H1 (cell line): ENCODE results near the gene MEF2B. TPM values are rescaled to one million over a fixed set of nuclear protein-coding genes. Genes with fewer than 3 reads are reported as not detected.
A peak's percentile ranks its signal among the peaks of the same experiment; 100 is the strongest.

Experiments used
- CTCF ChIA-PET: fragments of 300-600 bp; sonication (Branson Sonifier 250); formaldehyde crosslinking; loops from one replicate; lab custom pipeline; 2021; ENCODE audit not compliant: partially characterized antibody; lab: Charles Lee
- POLR2A ChIA-PET: fragments of 300-600 bp; sonication (Branson Sonifier 250); formaldehyde crosslinking; loops from one replicate; lab custom pipeline; 2021; ENCODE audit warnings: inconsistent platforms; ENCODE audit not compliant: partially characterized antibody; lab: Charles Lee
- DNase-seq, 2 experiments: peaks; one replicate each; pipeline versions ENCODE4 v3.0.0 to v3.0.0-alpha.2; 2010 to 2022; ENCODE audit warnings: low spot score in 2 of 2, low read depth in 1 of 2, mixed read lengths in 1 of 2
- FAIRE-seq: peaks from 2 replicates; lab custom pipeline; 2011; peaks lifted over from hg19 to GRCh38; lab: Jason Lieb, UNC
- H2AFZ ChIP-seq: 2 replicates; pipeline ENCODE4 v1.8.1; 2012; ENCODE audit warnings: low read length, inconsistent platforms
- H2AK5ac ChIP-seq: 2 replicates; pipeline ENCODE4 v1.6.1; 2013; ENCODE audit warnings: low read depth, low read length
- H2BK120ac ChIP-seq: replicated peaks from 2 replicates; pipeline ENCODE3; 2013; ENCODE audit warnings: low read depth, low read length, inconsistent platforms
- H2BK12ac ChIP-seq: 2 replicates; pipeline ENCODE4 v1.6.1; 2013; ENCODE audit warnings: low read depth, low read length
- H2BK15ac ChIP-seq: 2 replicates; pipeline ENCODE4 v1.6.1; 2013; ENCODE audit warnings: low read length
- H2BK20ac ChIP-seq: 2 replicates; pipeline ENCODE4 v1.6.1; 2013; ENCODE audit warnings: low read length
- H2BK5ac ChIP-seq: 2 replicates; pipeline ENCODE4 v1.6.1; 2013; ENCODE audit warnings: low read depth, low read length
- H3K14ac ChIP-seq: 2 replicates; pipeline ENCODE4 v1.6.1; 2013; ENCODE audit warnings: inconsistent platforms; ENCODE audit not compliant: insufficient read length
- H3K18ac ChIP-seq: 2 replicates; pipeline ENCODE4 v1.6.1; 2013; ENCODE audit warnings: low read length; ENCODE audit errors: extremely low read depth
- H3K23ac ChIP-seq: 2 replicates; pipeline ENCODE4 v1.6.1; 2013; ENCODE audit warnings: inconsistent platforms; ENCODE audit not compliant: insufficient read length
- H3K23me2 ChIP-seq: 2 replicates; pipeline ENCODE4 v1.6.1; 2013; ENCODE audit warnings: low read depth, low read length
- H3K27ac ChIP-seq: 2 replicates; pipeline ENCODE4 v1.6.1; 2011; ENCODE audit warnings: low read depth, low read length, inconsistent platforms
- H3K27me3 ChIP-seq, 4 experiments: replicated peaks in 1 of 4; 1 replicate in 1 of 4; 2 replicates in 3 of 4; pipeline versions ENCODE4 v1.6.1 to v1.8.1; 2011 to 2013; ENCODE audit warnings: low read length in 3 of 4, mild to moderate bottlenecking in 3 of 4, inconsistent platforms in 2 of 4, mixed read lengths in 2 of 4, moderate library complexity in 1 of 4; ENCODE audit not compliant: control insufficient read depth in 3 of 4, insufficient read depth in 3 of 4; ENCODE audit errors: extremely low read depth in 1 of 4
- H3K36me3 ChIP-seq, 4 experiments: 2 replicates each; pipeline versions ENCODE4 v1.6.1 to v1.8.1; 2011 to 2013; ENCODE audit warnings: mild to moderate bottlenecking in 4 of 4, low read length in 3 of 4, moderate library complexity in 2 of 4, control low read depth in 1 of 4, inconsistent platforms in 1 of 4; ENCODE audit not compliant: insufficient read depth in 4 of 4, control insufficient read depth in 2 of 4
- H3K4ac ChIP-seq: replicated peaks from 2 replicates; pipeline ENCODE3; 2013; ENCODE audit warnings: low read length, low read depth, mixed read lengths, inconsistent platforms; ENCODE audit not compliant: insufficient read length
- H3K4me1 ChIP-seq, 4 experiments: replicated peaks in 1 of 4; 1 replicate in 1 of 4; 2 replicates in 3 of 4; pipeline versions ENCODE4 v1.6.1 to v1.8.1; 2011 to 2013; ENCODE audit warnings: low read length in 3 of 4, inconsistent platforms in 2 of 4, mixed read lengths in 1 of 4; ENCODE audit not compliant: insufficient read depth in 4 of 4, control insufficient read depth in 3 of 4
- H3K4me2 ChIP-seq, 2 experiments: 2 replicates each; pipeline versions ENCODE4 v1.6.1 to v1.8.1; 2011 to 2013; ENCODE audit warnings: low read depth in 2 of 2, low read length in 2 of 2, control low read depth in 1 of 2, inconsistent platforms in 1 of 2, mild to moderate bottlenecking in 1 of 2; ENCODE audit not compliant: insufficient read depth in 1 of 2
- H3K4me3 ChIP-seq, 4 experiments: fragments of 200-600, 300-600 bp in 1 of 4; sonication (generic), shearing (Covaris generic), sonication (Bioruptor Twin) in 1 of 4; 2 replicates each; pipeline versions ENCODE4 v1.5.1 to v1.8.1; 2011 to 2016; ENCODE audit warnings: low read length in 4 of 4, low read depth in 3 of 4, control low read depth in 2 of 4, inconsistent platforms in 2 of 4, mild to moderate bottlenecking in 2 of 4, mixed read lengths in 1 of 4, moderate library complexity in 1 of 4; ENCODE audit not compliant: insufficient read depth in 2 of 4; ENCODE audit errors: extremely low read depth in 1 of 4
- H3K56ac ChIP-seq: replicated peaks from 2 replicates; pipeline ENCODE3; 2013; ENCODE audit warnings: low read depth, mild to moderate bottlenecking, mixed read lengths, low read length, inconsistent platforms; ENCODE audit not compliant: insufficient read length
- H3K79me1 ChIP-seq: 2 replicates; pipeline ENCODE4 v1.6.1; 2013; ENCODE audit warnings: low read depth, low read length, control low read depth
- H3K79me2 ChIP-seq, 2 experiments: 2 replicates each; pipeline versions ENCODE4 v1.6.1 to v1.8.1; 2012 to 2013; ENCODE audit warnings: low read length in 2 of 2, mild to moderate bottlenecking in 2 of 2, inconsistent platforms in 1 of 2; ENCODE audit not compliant: insufficient read depth in 2 of 2, control insufficient read depth in 1 of 2
- H3K9ac ChIP-seq, 4 experiments: replicated peaks in 1 of 4; 1 replicate in 1 of 4; 2 replicates in 3 of 4; pipeline versions ENCODE4 v1.6.1 to v1.8.1; 2011 to 2013; ENCODE audit warnings: low read depth in 3 of 4, low read length in 3 of 4, control low read depth in 2 of 4, mild to moderate bottlenecking in 2 of 4, moderate library complexity in 2 of 4, inconsistent platforms in 1 of 4; ENCODE audit errors: extremely low read depth in 1 of 4
- H3K9me3 ChIP-seq, 2 experiments: 2 replicates each; pipeline versions ENCODE4 v1.6.1 to v1.8.1; 2012 to 2013; ENCODE audit warnings: mild to moderate bottlenecking in 2 of 2, moderate library complexity in 2 of 2, control low read depth in 1 of 2, inconsistent platforms in 1 of 2, low read depth in 1 of 2, low read length in 1 of 2, mixed read lengths in 1 of 2; ENCODE audit not compliant: insufficient read depth in 2 of 2
- H4K20me1 ChIP-seq, 2 experiments: replicated peaks in 1 of 2; 2 replicates each; pipeline versions ENCODE3 to v1.8.1; 2011 to 2013; ENCODE audit warnings: inconsistent platforms in 2 of 2, low read length in 2 of 2, mild to moderate bottlenecking in 1 of 2; ENCODE audit not compliant: insufficient read depth in 2 of 2, control insufficient read depth in 1 of 2
- H4K5ac ChIP-seq: 2 replicates; pipeline ENCODE4 v1.6.1; 2013; ENCODE audit warnings: low read length, low read depth, mixed read lengths, inconsistent platforms; ENCODE audit not compliant: insufficient read length
- H4K8ac ChIP-seq: 2 replicates; pipeline ENCODE4 v1.8.0; 2013; ENCODE audit warnings: mild to moderate bottlenecking, moderate library complexity, low read length, inconsistent platforms; ENCODE audit not compliant: insufficient read depth; ENCODE audit errors: extremely low read depth
- H4K91ac ChIP-seq: replicated peaks from 2 replicates; pipeline ENCODE3; 2013; ENCODE audit warnings: low read length, mixed read lengths, inconsistent platforms; ENCODE audit not compliant: insufficient read length
- HDAC6 ChIP-seq: IDR thresholded peaks from one replicate; pipeline ENCODE4 v1.7.1; 2012; ENCODE audit warnings: low read depth, mild to moderate bottlenecking, inconsistent platforms, low read length, moderate library complexity
- NRF1 ChIP-seq: IDR thresholded peaks from 2 replicates; pipeline ENCODE4 v1.6.1; 2011; ENCODE audit warnings: mild to moderate bottlenecking, low read depth, low read length, improper control_type of control experiment
- SAP30 ChIP-seq: fragments of 300-600 bp; sonication (generic); IDR thresholded peaks from 2 replicates; pipeline ENCODE4 v1.7.1; 2012; ENCODE audit warnings: low read length, moderate library complexity, mild to moderate bottlenecking, inconsistent platforms; ENCODE audit not compliant: insufficient read depth, insufficient replicate concordance
- WGBS, 2 experiments: shearing (Covaris generic) in 1 of 2; methylation state at CpG; one replicate each; pipeline versions ENCODE4 v1.1.6 to v1.1.7; 2013 to 2015; ENCODE audit warnings: low lambda C conversion rate in 2 of 2, mixed read lengths in 2 of 2, inconsistent platforms in 1 of 2, low coverage in 1 of 2, missing lambda C conversion rate in 1 of 2; ENCODE audit not compliant: insufficient replicate concordance in 2 of 2, insufficient coverage in 1 of 2, insufficient read length in 1 of 2; ENCODE audit errors: extremely low coverage in 1 of 2, missing lambda C conversion rate in 1 of 2; 5-methylcytosine and 5-hydroxymethylcytosine counted together
- polyA plus RNA-seq, 7 experiments: library from polyadenylated mRNA; depleted of rRNA in 3 of 7; stranded (reverse) in 5 of 7; unstranded in 2 of 7; fragments of >200 nt in 5 of 7; fragments of 200-250 nt in 2 of 7; gene quantifications; 1 replicate in 5 of 7; 2 replicates in 1 of 7; 4 replicates in 1 of 7; pipeline versions ENCODE4 v1.2.1 to v1.2.3, GENCODE V29; 2011 to 2013; ENCODE audit warnings: missing spikeins in 2 of 7, mixed read lengths in 2 of 7
- total RNA-seq: library from RNA; stranded (reverse); fragmentation: NEBNext Ultra II Directional; extraction: Animal tissue kit (Norgen Biotek cat#: 25700); gene quantifications from 2 replicates; pipeline ENCODE4 v1.2.1, GENCODE V29; 2021

The MEF2B gene
- total and polyA plus RNA-seq, 2 of the 8 experiments (the other 6 are each of a cell fraction or from before 2014, with no cell fraction given): 2.8 to 3.7 TPM

- Histone ChIP-seq H3K9ac (peak overlapping the region in 3 of 4 experiments; percentile 55 to 67 (median 60); a peak in 5 of 7 replicates), H3K4me2 (peak overlapping the region; percentile 57 to 71), H3K79me2 (peaks cover 0 to 18% of the 10 kb centered on the region in 2 experiments; a peak in 2 of 4 replicates), H3K23me2 (peaks cover 3% of the 10 kb centered on the region; the same call in 1 of the 2 replicates), H4K8ac (no peak overlapping the region), H3K4me3 (peak overlapping the region; percentile 78 to 85 (median 84)), H3K56ac (peak overlapping the region; percentile 74), H3K23ac (no peak overlapping the region), H3K4me1 (no peaks in the 10 kb centered on the region), H3K79me1 (peaks cover 4% of the 10 kb centered on the region), H2BK120ac (no peak overlapping the region), H4K91ac (peak overlapping the region; percentile 84), H3K27me3 (no peaks in the 10 kb centered on the region), H2BK15ac (0 out of 2 replicates have a peak overlapping the region, but pooled peaks have one; percentile 36), H2AK5ac (no peak overlapping the region), H2BK5ac (peak overlapping the region; percentile 68; the same call in 1 of the 2 replicates), H4K20me1 (peaks cover 2 to 9% of the 10 kb centered on the region in 2 experiments), H2BK20ac (no peak overlapping the region)
- POLR2A ChIA-PET: interaction anchor here (0.9 to 4.5 kb wide), 10 partner anchors 9 to 231 kb away, joined by 3 to 37 read pairs (median 4); partner anchors contain the start of genes GATAD2A and NR2C2AP
- no peak for DNase-seq
- CTCF ChIA-PET: interaction anchor here (0.6 to 1.3 kb wide), 6 partner anchors 9 to 90 kb away, joined by 3 to 5 read pairs (median 4); partner anchors contain the start of gene NR2C2AP
- no peak for FAIRE-seq
- no peak for TF ChIP-seq HDAC6
- TF ChIP-seq SAP30: no peak
- TF ChIP-seq NRF1: no peak
- TF ChIP-seq, all 59 proteins: peak for 0
- peaks cover 2 to 8% (median 5%) of the 10 kb centered on the region in 4 experiments; a peak in 3 of 8 replicates for H3K36me3 ChIP-seq
- 0 out of 2 replicates have a peak overlapping the region, but pooled peaks have one; percentile 19 for H2AFZ ChIP-seq
- no peak overlapping the region; the same call in 1 of the 2 replicates for H2BK12ac ChIP-seq
- no peak overlapping the region for H3K14ac ChIP-seq
- no peak overlapping the region for H3K4ac ChIP-seq
- no peaks in the 10 kb centered on the region for H3K9me3 ChIP-seq
- WGBS, 2 experiments: 5% methylated on average over 19 of the region's 22 CpGs; no CpG with 5 or more reads in 1 of the 2 experiments
- H3K18ac ChIP-seq: peak overlapping the region; percentile 95
- H4K5ac ChIP-seq: peak overlapping the region; percentile 80
- H3K27ac ChIP-seq: peak overlapping the region; percentile 40; the same call in 1 of the 2 replicates
These were observed 22.9 kb upstream of the MEF2B start for GRCh38 chr19:19192910-19193423.
